ENCODE measurements around the gene TANGO6.

GRCh38 chr16:69055008-69055407, 211.7 kb downstream of the TANGO6 start:
- TF ChIP-seq CTCF (IDR thresholded peaks at IDR 0.05) (no peak), POLR2A (IDR thresholded peaks at IDR 0.05) (no peak)
